OCI-LY7 (cell line): ENCODE results near the gene SCGB1C1. TPM values are rescaled to one million over a fixed set of nuclear protein-coding genes. Genes with fewer than 3 reads are reported as not detected.
"Not testable (repeated sequence)": the region's sequence is repeated elsewhere in the genome, so short reads cannot be mapped to it uniquely, and the experiment has no call there.

Experiments
- BruUV-seq: library from RNA; stranded (reverse); fragments of 400-500 nt; replicated peaks from 2 replicates; lab custom pipeline; 2021; lab: Mats Ljungman, UMichigan
- CTCF ChIA-PET: fragments of 300-600 bp; sonication (Branson Sonifier 250); formaldehyde crosslinking; loops from one replicate; lab custom pipeline; 2022; ENCODE audit warnings: antibody characterized with exemption; ENCODE audit not compliant: unreplicated experiment; lab: Charles Lee
- POLR2A ChIA-PET: fragments of 300-600 bp; sonication (Branson Sonifier 250); formaldehyde crosslinking; loops from one replicate; lab custom pipeline; 2022; ENCODE audit warnings: antibody characterized with exemption; lab: Charles Lee
- DNase-seq: peaks from one replicate; pipeline ENCODE4 v3.0.0-alpha.2; 2015; ENCODE audit warnings: low spot score
- H2AFZ ChIP-seq: fragments of 200-600 bp; sonication (generic), shearing (Covaris generic); 2 replicates; pipeline ENCODE4 v1.6.1; 2014; ENCODE audit warnings: mild to moderate bottlenecking, antibody characterized with exemption, low read length, moderate library complexity
- H3K27ac ChIP-seq: fragments of 200-600 bp; sonication (generic); 2 replicates; pipeline ENCODE4 v1.5.1; 2014; ENCODE audit warnings: mixed run types, low read depth, mild to moderate bottlenecking, moderate library complexity, low read length, inconsistent platforms; ENCODE audit not compliant: poor library complexity, severe bottlenecking
- H3K36me3 ChIP-seq: fragments of 200-600 bp; sonication (generic); 2 replicates; pipeline ENCODE4 v1.6.1; 2014; ENCODE audit warnings: mild to moderate bottlenecking, antibody characterized with exemption, low read length, moderate library complexity, mixed read lengths; ENCODE audit not compliant: insufficient read depth
- H3K4me1 ChIP-seq: fragments of 200-600 bp; sonication (generic); 2 replicates; pipeline ENCODE4 v1.5.1; 2014; ENCODE audit warnings: mild to moderate bottlenecking, low read length; ENCODE audit not compliant: insufficient read depth, poor library complexity, severe bottlenecking
- H3K4me2 ChIP-seq: fragments of 200-600 bp; sonication (generic); 2 replicates; pipeline ENCODE4 v1.6.1; 2014; ENCODE audit warnings: mild to moderate bottlenecking, low read length
- H3K4me3 ChIP-seq: fragments of 200-600 bp; sonication (generic); 2 replicates; pipeline ENCODE4 v1.5.1; 2014; ENCODE audit warnings: mild to moderate bottlenecking, low read depth, low read length; ENCODE audit not compliant: poor library complexity, severe bottlenecking
- H3K79me2 ChIP-seq: fragments of 200-600 bp; sonication (generic); 2 replicates; pipeline ENCODE4 v1.6.1; 2016; ENCODE audit warnings: low read depth, mild to moderate bottlenecking, low read length, moderate library complexity, mixed read lengths; ENCODE audit not compliant: insufficient read depth
- H3K9me2 ChIP-seq: fragments of 200-600 bp; sonication (generic); 2 replicates; pipeline ENCODE4 v1.6.1; 2016; ENCODE audit warnings: mild to moderate bottlenecking, low read length, mixed read lengths; ENCODE audit not compliant: insufficient read depth
- H3K9me3 ChIP-seq: fragments of 200-600 bp; sonication (generic); 2 replicates; pipeline ENCODE4 v1.6.1; 2014; ENCODE audit warnings: mild to moderate bottlenecking, mixed run types, low read length, mixed read lengths
- H4K20me1 ChIP-seq: fragments of 200-600 bp; sonication (generic); 2 replicates; pipeline ENCODE4 v1.6.1; 2014; ENCODE audit warnings: mild to moderate bottlenecking, antibody characterized with exemption, low read length, moderate library complexity, mixed read lengths; ENCODE audit not compliant: insufficient read depth
- EZH2phosphoT487 ChIP-seq: fragments of 200-600 bp; sonication (generic); IDR thresholded peaks from 2 replicates; pipeline ENCODE4 v1.6.1; 2018; ENCODE audit warnings: low read depth, borderline replicate concordance, mild to moderate bottlenecking, mixed run types, antibody characterized with exemption, low read length, moderate library complexity, mixed read lengths
- intact Hi-C: fragments of 100-400 bp; cut with micrococcal nuclease; formaldehyde crosslinking; loops from one replicate; pipeline ENCODE4 v1.10.0; 2022; ENCODE audit not compliant: unreplicated experiment
- total RNA-seq, 2 experiments: library from RNA; depleted of rRNA in 1 of 2; stranded (reverse); fragments of >200 nt in 1 of 2; shearing (Covaris generic) in 1 of 2; gene quantifications; 2 replicates each; pipeline ENCODE4 v1.2.3, GENCODE V29; 2014 to 2022
- TF ChIP-seq, protein P1 (sequence below): fragments of 200-600 bp; sonication (generic); conservative IDR thresholded peaks from 2 replicates; pipeline ENCODE4 v1.5.1; 2014; ENCODE audit warnings: mild to moderate bottlenecking, antibody characterized with exemption, low read length, moderate library complexity, mixed read lengths

The SCGB1C1 gene
- total RNA-seq, 2 experiments from 2014 or later, result not detected

GRCh38 chr11:236774-237767 lies 44.2 kb downstream of the SCGB1C1 start, which contains the start of gene PSMD13:
PSMD13 (plus strand) TSS chr11:236976; CDS start chr11:237050, 74 bp downstream.
- intact Hi-C loops, result loop anchor here (1.0 kb wide), 1 partner anchor 30 kb away; the partner anchor contains the start of genes BET1L and RIC8A
- peak within 1 kb of the TSS; percentile 92 for H3K4me2 ChIP-seq
- POLR2A ChIA-PET, result interaction anchor here (0.8 to 2.3 kb wide), 7 partner anchors 9 to 211 kb away, joined by 3 to 9 read pairs (median 4); partner anchors contain the start of genes BET1L and RIC8A
- DNase-seq, result peak; percentile 89
- TF ChIP-seq, protein P1, sequence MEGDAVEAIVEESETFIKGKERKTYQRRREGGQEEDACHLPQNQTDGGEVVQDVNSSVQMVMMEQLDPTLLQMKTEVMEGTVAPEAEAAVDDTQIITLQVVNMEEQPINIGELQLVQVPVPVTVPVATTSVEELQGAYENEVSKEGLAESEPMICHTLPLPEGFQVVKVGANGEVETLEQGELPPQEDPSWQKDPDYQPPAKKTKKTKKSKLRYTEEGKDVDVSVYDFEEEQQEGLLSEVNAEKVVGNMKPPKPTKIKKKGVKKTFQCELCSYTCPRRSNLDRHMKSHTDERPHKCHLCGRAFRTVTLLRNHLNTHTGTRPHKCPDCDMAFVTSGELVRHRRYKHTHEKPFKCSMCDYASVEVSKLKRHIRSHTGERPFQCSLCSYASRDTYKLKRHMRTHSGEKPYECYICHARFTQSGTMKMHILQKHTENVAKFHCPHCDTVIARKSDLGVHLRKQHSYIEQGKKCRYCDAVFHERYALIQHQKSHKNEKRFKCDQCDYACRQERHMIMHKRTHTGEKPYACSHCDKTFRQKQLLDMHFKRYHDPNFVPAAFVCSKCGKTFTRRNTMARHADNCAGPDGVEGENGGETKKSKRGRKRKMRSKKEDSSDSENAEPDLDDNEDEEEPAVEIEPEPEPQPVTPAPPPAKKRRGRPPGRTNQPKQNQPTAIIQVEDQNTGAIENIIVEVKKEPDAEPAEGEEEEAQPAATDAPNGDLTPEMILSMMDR, result no peak
- TF ChIP-seq EZH2phosphoT487, result no peak
- no TSS peak for BruUV-seq
- H3K79me2 ChIP-seq, result peaks cover 32% of the 10 kb centered on the region
- peaks cover 31% of the 10 kb centered on the region for H3K36me3 ChIP-seq
- H3K9me3 ChIP-seq, result no peaks in the 10 kb centered on the region
- H3K4me1 ChIP-seq, result peaks cover 19% of the 10 kb centered on the region
- peak within 1 kb of the TSS; percentile 89 for H3K27ac ChIP-seq
- peaks cover 10% of the 10 kb centered on the region; the same call in 1 of the 2 replicates for H4K20me1 ChIP-seq
- peak within 1 kb of the TSS; percentile 79 for H2AFZ ChIP-seq
- CTCF ChIA-PET, result interaction anchor here (0.6 to 1.2 kb wide), 2 partner anchors 14 to 103 kb away, joined by 3 read pairs; no protein-coding TSS in a partner anchor
- no peaks in the 10 kb centered on the region for H3K9me2 ChIP-seq
- peak within 1 kb of the TSS; percentile 99 for H3K4me3 ChIP-seq

DNA sequence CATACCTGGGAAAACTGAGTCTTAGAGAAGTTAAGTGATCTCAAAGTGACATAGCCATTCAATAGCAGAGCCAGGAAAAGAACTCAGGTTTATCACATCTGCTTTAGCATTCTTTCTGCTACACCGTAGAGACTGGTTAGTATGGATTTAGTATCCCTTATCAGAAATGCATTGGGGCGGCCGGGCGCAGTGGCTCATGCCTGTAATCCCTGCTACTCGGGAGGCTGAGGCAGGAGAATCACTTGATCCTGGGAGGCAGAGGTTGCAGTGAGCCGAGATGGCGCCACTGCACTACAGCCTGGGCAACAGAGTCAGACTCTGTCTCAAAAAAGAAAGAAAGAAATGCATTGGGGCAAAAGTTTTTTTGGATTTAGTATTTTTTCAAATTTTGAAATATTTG lies 45.5 kb downstream of the SCGB1C1 start:
- Histone ChIP-seq H3K4me1 (peaks cover 19% of the 10 kb centered on the region), H3K79me2 (peaks cover 32% of the 10 kb centered on the region), H4K20me1 (peaks cover 10% of the 10 kb centered on the region; the same call in 1 of the 2 replicates), H3K36me3 (peaks cover 42% of the 10 kb centered on the region), H3K4me2 (peak overlapping the region; percentile 92), H3K4me3 (peak overlapping the region; percentile 99)
- CTCF ChIA-PET, H3K9me2 ChIP-seq, H2AFZ ChIP-seq, H3K9me3 ChIP-seq, BruUV-seq, DNase-seq, H3K27ac ChIP-seq, intact Hi-C loops: not testable (repeated sequence)
- TF ChIP-seq, protein P1, result peak; percentile 27; the same call in 1 of the 2 replicates
- POLR2A ChIA-PET, result interaction anchor here (0.8 to 2.3 kb wide), 3 partner anchors 17 to 31 kb away, joined by 3 to 9 read pairs (median 8); partner anchors contain the start of genes BET1L and RIC8A
